GM21367 (cell line): ENCODE measurements around the gene SPACA7.

ENCODE experiments used
- ATAC-seq: cut with Tn5 transposase; IDR thresholded peaks from one replicate; pipeline ENCODE4 v1.9.1; 2021; ENCODE audit not compliant: unreplicated experiment

Gene SPACA7

DNA sequence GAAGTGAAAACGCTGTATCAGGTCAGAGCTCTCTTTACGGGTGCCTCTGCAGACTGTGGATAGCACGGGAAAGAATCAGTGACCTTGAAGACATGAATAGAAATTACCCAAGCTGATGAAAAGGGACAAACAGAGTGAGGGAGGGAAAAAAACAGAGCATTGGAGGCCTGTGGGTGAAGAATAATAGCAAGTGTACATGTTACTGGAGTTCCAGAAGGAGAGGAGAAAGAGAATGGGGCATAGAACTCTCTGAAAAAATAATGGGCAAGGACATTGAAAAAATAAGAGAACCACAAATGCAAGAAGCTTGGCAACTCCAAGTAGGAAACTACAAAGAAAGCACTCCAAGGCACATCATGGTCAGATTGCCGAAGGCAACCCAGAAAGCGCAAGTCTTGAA is 86.3 kb downstream of the SPACA7 start:
- ATAC-seq: no peak

- ATAC-seq: no peak
Observed at GRCh38 chr13:112464720-112465119, 88.6 kb downstream of the SPACA7 start.

DNA sequence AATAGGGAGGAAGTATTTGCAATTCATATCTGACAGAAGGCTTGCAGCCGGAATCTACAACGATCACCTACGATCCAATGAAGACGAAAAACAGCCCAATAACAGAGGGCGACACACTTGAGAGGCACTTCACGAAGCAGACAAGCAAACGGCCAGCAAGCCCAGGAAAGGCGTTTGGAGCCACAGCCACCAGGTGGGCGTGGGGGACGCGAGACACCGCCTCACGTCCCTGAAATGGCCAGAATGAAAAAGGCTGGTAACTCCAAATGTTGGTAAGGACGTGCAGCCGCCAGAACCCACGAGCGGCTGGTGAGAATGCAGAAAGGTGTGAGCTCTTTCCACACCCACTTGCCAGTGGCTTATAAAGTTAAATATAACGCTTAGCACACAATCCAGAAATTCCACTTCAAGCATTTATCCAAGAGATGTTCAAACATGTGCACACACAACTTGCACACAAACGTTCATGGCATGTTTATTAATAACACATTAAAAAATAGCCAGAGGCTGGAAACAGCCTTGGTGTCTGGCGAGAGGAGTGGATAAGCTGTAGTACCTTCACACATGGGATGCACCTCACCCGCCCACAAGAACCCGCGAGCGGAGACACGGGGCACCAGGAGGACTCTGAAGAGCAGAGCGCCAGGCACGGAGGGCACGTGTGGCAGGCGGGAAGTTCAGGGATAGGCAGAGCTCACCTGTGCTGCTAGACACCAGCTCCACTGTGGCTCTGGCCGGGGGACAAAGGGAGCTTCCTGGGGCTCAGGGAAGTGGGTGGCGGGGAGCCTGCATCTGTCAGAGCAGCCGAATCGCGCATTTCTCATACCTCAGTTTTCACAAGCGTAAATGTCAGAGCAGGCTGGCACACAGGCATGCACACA is 89.3 kb downstream of the SPACA7 start:
- no peak for ATAC-seq

DNA sequence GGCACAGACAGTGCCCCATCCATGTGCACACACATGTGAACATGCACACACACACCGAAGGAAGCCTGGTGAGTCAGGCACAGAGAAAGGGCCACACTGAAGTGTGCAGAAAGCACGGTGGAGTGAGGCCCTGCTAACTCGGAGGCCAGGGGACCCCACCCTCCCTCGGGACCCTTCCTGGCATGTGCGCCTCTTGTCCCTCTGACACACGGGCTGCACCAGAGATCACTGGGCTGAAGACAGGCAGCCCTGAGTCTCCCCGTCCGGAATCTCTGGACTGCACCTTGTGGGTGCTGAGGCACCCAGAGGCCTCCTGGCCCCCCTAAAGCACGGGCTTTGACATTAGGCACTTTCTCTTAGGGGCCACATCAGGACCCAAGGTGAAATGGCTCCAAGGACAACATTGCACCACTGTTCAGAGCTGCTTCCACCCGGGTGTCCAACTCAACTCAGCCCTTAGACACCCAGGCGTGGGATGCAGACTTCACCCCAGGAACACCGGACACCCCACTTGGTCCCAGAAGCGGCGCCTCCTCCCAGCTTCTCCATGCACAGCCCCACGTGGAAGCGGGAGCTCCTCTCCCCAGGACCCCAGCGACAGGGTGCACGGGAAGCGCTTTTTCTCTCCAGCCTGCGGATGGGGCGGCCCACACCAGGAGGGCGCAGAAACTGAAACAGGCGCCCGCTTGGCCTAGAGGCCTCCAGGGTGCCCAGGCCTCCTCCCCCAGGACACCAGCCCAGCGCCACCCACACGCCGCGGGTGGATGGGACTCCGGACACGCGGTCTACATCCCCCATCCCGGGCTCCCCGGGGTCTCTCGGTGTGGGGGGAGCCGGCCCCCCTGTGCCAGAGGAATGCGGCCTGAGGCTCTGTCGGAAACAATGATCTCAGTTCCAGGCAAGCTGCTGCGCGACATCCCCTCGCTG is 90.2 kb downstream of the SPACA7 start:
- no peak for ATAC-seq

GRCh38 chr13:112467236-112467635 is 91.1 kb downstream of the SPACA7 start:
- ATAC-seq: no peak

- ATAC-seq: no peak
Observed at GRCh38 chr13:112468069-112468468, 91.9 kb downstream of the SPACA7 start.

DNA sequence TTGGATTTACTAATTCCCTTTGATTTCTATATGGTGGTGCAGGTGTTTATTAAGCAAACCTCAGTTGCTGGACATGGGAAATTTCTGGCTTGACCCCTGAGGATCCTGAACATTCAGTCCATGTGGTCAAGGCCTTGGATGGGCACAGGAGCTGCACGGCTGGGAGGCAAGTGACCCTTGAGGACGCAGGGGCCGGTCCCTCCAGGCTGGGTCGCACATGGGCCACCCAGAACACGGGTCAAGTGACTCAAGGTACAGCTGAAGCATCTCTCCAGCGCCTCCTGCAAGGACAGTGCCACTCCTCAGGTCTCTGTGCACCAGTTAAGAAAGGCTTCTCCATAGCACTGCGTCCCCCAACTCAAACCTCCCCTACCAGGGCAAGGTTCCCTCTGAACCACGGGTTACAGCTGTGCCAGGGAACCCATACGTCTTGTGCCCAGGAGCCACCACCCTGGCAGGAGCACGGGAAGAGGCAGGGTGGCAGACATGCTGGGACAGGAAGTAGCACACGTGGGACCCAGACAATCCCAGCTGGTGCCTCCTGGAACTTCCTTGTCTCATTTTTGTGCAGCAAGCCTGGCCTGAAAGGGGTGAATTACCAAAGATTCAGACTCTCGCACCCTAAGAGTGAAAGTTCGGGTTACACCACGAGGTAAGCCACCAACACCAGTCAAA is 93.1 kb downstream of the SPACA7 start:
- no peak for ATAC-seq

DNA sequence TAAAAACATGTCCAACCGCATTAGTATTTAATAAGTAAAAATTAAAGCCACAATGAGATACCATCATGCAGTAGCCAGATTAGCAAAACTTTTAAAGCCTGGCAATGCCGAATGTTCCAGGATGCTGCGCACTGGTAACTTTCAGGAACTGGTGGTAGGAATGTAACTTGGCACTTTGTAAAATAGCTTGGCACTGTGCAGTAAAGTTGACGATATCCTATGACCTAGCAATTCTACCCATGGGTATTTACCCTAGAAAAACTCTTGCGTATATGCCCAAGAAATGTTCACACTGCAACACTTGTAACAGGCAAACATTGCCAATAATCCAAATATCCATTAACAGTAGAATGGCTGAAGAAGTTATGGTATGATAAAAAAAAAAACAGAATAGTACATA is 97.7 kb downstream of the SPACA7 start:
- ATAC-seq: no peak

- ATAC-seq: no peak
Observed at GRCh38 chr13:112474869-112475268, 98.7 kb downstream of the SPACA7 start.

GRCh38 chr13:112475889-112476288 is 99.7 kb downstream of the SPACA7 start:
- ATAC-seq: no peak

- no peak for ATAC-seq
Observed at GRCh38 chr13:112477070-112477619, 101.0 kb downstream of the SPACA7 start.

- ATAC-seq: no peak
Observed at GRCh38 chr13:112479389-112479788, 103.2 kb downstream of the SPACA7 start.

GRCh38 chr13:112481458-112481857 is 105.3 kb downstream of the SPACA7 start:
- ATAC-seq: no peak

GRCh38 chr13:112483299-112483698 is 107.1 kb downstream of the SPACA7 start:
- ATAC-seq: no peak
